Prostate gland (tissue), 2 donors: Measurements from ENCODE around the gene PELO. TPM values are rescaled to one million over a fixed set of nuclear protein-coding genes. Genes with fewer than 3 reads are reported as not detected.

ENCODE experiments used
- DNase-seq: peaks from one replicate; pipeline ENCODE4 v3.0.0-alpha.2; 2019; ENCODE audit warnings: low spot score
- H3K27ac ChIP-seq, 2 donors: fragments of 200-600 bp; sonication (generic); 2 replicates each; pipeline ENCODE4 v1.5.1; 2017 to 2019
- H3K27me3 ChIP-seq: fragments of 200-600 bp; sonication (generic); replicated peaks from 2 replicates; pipeline ENCODE4 v1.5.1; 2019; ENCODE audit not compliant: insufficient read depth
- H3K36me3 ChIP-seq, 2 donors: fragments of 200-600 bp; sonication (generic); 1 replicate in 1 of 2; 2 replicates in 1 of 2; pipeline versions ENCODE4 v1.5.1 to v1.8.1; 2017 to 2019
- H3K4me1 ChIP-seq: fragments of 200-600 bp; sonication (generic); replicated peaks from 2 replicates; pipeline ENCODE4 v1.5.1; 2019
- H3K4me3 ChIP-seq, 2 donors: fragments of 200-600 bp; sonication (generic); 2 replicates each; pipeline ENCODE4 v1.5.1; 2017 to 2019
- H3K9me3 ChIP-seq: fragments of 200-600 bp; sonication (generic); 2 replicates; pipeline ENCODE4 v1.5.1; 2017
- POLR2A ChIP-seq: fragments of 450-650 bp; IDR thresholded peaks from one replicate; pipeline ENCODE4 v1.6.1; 2016; ENCODE audit warnings: antibody characterized with exemption, mild to moderate bottlenecking
- POLR2AphosphoS5 ChIP-seq: sonication (generic); formaldehyde crosslinking; IDR thresholded peaks from one replicate; pipeline ENCODE4 v1.6.1; 2017; ENCODE audit warnings: antibody characterized with exemption
- WGBS: methylation state at CpG from one replicate; pipeline ENCODE4 v1.1.5; 2018; 5-methylcytosine and 5-hydroxymethylcytosine counted together
- intact Hi-C: fragments of 100-400 bp; cut with DNase I; formaldehyde crosslinking; loops from one replicate; pipeline ENCODE4 v1.14.2; 2022
- total RNA-seq, 2 donors: library from RNA; depleted of rRNA; stranded (reverse); fragments of >200 nt; gene quantifications; one replicate each; pipeline ENCODE4 v1.1.0, GENCODE V29; 2016
- TF ChIP-seq, protein P1 (sequence below), 4 experiments: fragments of 200-600 bp in 2 of 4; fragments of 450-650 bp in 2 of 4; sonication (generic) in 2 of 4; IDR thresholded peaks; 1 replicate in 3 of 4; 2 replicates in 1 of 4; pipeline ENCODE4 v1.5.1; 2016 to 2019; ENCODE audit warnings: antibody characterized with exemption in 4 of 4, mild to moderate bottlenecking in 2 of 4, moderate library complexity in 2 of 4

Gene PELO
- total RNA-seq, 2 donors from 2014 or later = 14.9 to 18.8 TPM

- Histone ChIP-seq H3K36me3 (no peaks in the 10 kb centered on the region), H3K9me3 (no peaks in the 10 kb centered on the region), H3K27ac (no peak overlapping the region), H3K4me3 (no peak overlapping the region), H3K27me3 (no peaks in the 10 kb centered on the region), H3K4me1 (no peaks in the 10 kb centered on the region)
- intact Hi-C loops = no loop called here
- TF ChIP-seq, protein P1, sequence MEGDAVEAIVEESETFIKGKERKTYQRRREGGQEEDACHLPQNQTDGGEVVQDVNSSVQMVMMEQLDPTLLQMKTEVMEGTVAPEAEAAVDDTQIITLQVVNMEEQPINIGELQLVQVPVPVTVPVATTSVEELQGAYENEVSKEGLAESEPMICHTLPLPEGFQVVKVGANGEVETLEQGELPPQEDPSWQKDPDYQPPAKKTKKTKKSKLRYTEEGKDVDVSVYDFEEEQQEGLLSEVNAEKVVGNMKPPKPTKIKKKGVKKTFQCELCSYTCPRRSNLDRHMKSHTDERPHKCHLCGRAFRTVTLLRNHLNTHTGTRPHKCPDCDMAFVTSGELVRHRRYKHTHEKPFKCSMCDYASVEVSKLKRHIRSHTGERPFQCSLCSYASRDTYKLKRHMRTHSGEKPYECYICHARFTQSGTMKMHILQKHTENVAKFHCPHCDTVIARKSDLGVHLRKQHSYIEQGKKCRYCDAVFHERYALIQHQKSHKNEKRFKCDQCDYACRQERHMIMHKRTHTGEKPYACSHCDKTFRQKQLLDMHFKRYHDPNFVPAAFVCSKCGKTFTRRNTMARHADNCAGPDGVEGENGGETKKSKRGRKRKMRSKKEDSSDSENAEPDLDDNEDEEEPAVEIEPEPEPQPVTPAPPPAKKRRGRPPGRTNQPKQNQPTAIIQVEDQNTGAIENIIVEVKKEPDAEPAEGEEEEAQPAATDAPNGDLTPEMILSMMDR (IDR thresholded peaks at IDR 0.05) = no peak
- TF ChIP-seq POLR2AphosphoS5 (no peak), POLR2A (no peak)
- DNase-seq = no peak
These were observed 41.9 kb downstream of the PELO start for GRCh38 chr5:52829664-52830063.

GRCh38 chr5:52830650-52831049 lies 42.9 kb downstream of the PELO start:
- 70% methylated on average over 2 of the region's 2 CpGs for WGBS
- H3K4me3 ChIP-seq = no peak overlapping the region
- TF ChIP-seq POLR2A (no peak), POLR2AphosphoS5 (no peak)
- TF ChIP-seq, protein P1 (IDR thresholded peaks at IDR 0.05) = no peak
- intact Hi-C loops = no loop called here
- no peak for DNase-seq
- H3K27me3 ChIP-seq = no peaks in the 10 kb centered on the region
- no peak overlapping the region for H3K27ac ChIP-seq
- no peaks in the 10 kb centered on the region for H3K9me3 ChIP-seq
- no peaks in the 10 kb centered on the region for H3K36me3 ChIP-seq
- H3K4me1 ChIP-seq = no peaks in the 10 kb centered on the region

DNA sequence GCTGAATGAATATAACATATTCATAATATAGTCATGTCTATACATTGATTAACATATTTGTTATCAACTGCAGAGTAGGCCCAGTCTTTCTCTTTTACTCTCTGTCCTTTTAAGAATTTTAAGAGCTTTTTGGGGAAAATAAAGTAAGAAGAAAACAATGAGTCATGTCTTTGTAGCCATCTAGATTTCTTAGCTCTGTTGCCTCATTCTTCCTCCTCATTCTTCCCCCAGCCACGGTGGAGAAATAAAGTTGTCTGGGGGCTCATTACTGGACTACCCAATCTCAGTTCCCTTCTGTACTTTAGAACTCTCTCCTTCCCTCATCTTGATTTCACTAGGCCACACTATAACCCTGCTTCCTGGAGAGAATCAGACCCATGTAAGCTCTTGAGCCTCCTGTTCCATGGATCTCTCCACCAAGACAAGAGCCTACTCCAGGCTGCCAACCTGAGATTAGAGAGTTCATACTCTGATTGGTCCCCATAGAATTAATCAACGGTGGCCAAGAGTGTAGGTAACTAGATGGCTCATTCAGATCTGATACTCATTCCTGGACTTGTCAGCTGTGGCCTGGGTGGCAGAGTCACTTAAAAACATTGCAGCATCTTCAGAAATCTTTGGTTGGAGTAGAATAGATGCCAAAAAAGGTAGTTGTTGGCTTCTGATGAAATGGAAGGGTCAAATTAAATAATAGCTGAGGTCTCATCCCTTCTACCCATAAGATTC lies 44.2 kb downstream of the PELO start:
- H3K4me1 ChIP-seq = no peaks in the 10 kb centered on the region
- no peaks in the 10 kb centered on the region for H3K27me3 ChIP-seq
- H3K9me3 ChIP-seq = no peaks in the 10 kb centered on the region
- no peak overlapping the region for H3K4me3 ChIP-seq
- no peak overlapping the region for H3K27ac ChIP-seq
- WGBS = 74% methylated on average over 2 of the region's 2 CpGs
- intact Hi-C loops = no loop called here
- no peak for TF ChIP-seq POLR2AphosphoS5
- TF ChIP-seq, protein P1 (IDR thresholded peaks at IDR 0.05) = no peak
- no peak for TF ChIP-seq POLR2A
- no peaks in the 10 kb centered on the region for H3K36me3 ChIP-seq
- no peak for DNase-seq

DNA sequence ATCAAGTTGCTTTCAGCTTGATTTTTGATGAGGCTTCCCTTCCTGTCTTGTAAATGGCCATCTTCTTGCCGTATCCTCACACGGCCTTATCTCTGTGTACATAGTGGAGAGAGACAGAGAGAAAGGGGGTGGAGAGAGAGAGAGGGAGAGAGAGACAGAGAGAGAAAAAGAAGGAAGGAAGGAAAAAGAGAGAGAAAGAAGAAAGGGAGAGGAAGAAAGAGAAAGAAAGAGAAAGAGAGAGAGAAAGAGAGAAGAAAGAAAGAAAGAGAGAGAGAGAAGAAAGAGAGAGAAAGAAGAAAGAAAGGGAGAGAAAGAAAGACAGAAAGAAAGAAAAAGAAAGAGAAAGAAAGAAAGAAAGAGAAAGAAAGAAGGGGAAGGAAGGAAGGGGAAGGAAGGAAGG lies 46.6 kb downstream of the PELO start:
- DNase-seq = no peak
- Histone ChIP-seq H3K9me3 (no peaks in the 10 kb centered on the region), H3K27me3 (no peaks in the 10 kb centered on the region), H3K4me3 (no peak overlapping the region), H3K4me1 (no peaks in the 10 kb centered on the region), H3K36me3 (no peaks in the 10 kb centered on the region), H3K27ac (no peak overlapping the region)
- intact Hi-C loops = no loop called here
- WGBS = 83% methylated on average over 2 of the region's 2 CpGs
- TF ChIP-seq POLR2A = no peak
- TF ChIP-seq POLR2AphosphoS5 = no peak
- TF ChIP-seq, protein P1 (IDR thresholded peaks at IDR 0.05) = no peak

GRCh38 chr5:52837068-52837467 lies 49.4 kb downstream of the PELO start:
- TF ChIP-seq POLR2A = no peak
- TF ChIP-seq, protein P1 (IDR thresholded peaks at IDR 0.05) = no peak
- no peak for TF ChIP-seq POLR2AphosphoS5
- Histone ChIP-seq H3K36me3 (no peaks in the 10 kb centered on the region), H3K27ac (peak overlapping the region in 1 of 2 donors; percentile 48), H3K27me3 (no peaks in the 10 kb centered on the region), H3K9me3 (no peaks in the 10 kb centered on the region), H3K4me3 (no peak overlapping the region), H3K4me1 (no peaks in the 10 kb centered on the region)
- intact Hi-C loops = no loop called here
- no peak for DNase-seq
- 68% methylated on average over 7 of the region's 7 CpGs for WGBS
